ENCODE data around the gene CCP110.
A peak's percentile ranks its signal among the peaks of the same experiment; 100 is the strongest.

The CCP110 gene

GRCh38 chr16:19524616-19525384 lies 1.1 kb downstream of the CCP110 start:
- TF ChIP-seq CTCF (IDR thresholded peaks at IDR 0.05; ENCODE audit: insufficient read depth, low read depth, low read length, missing control alignments), result no peak
- DNase-seq (ENCODE audit: low read depth), result peak; percentile 66
- peak overlapping the region; percentile 90 for H3K4me3 ChIP-seq (ENCODE audit: low read length)

GRCh38 chr16:19525385-19525723 lies 1.6 kb downstream of the CCP110 start:
- peak overlapping the region; percentile 90 for H3K4me3 ChIP-seq (ENCODE audit: low read length)
- TF ChIP-seq CTCF (IDR thresholded peaks at IDR 0.05; ENCODE audit: insufficient read depth, low read depth, low read length, missing control alignments), result no peak
- DNase-seq (ENCODE audit: low read depth), result no peak

GRCh38 chr16:19527161-19527560 lies 3.4 kb downstream of the CCP110 start:
- DNase-seq (ENCODE audit: low read depth), result no peak
- no peak for TF ChIP-seq CTCF (IDR thresholded peaks at IDR 0.05; ENCODE audit: insufficient read depth, low read depth, low read length, missing control alignments)
- H3K4me3 ChIP-seq (ENCODE audit: low read length), result no peak overlapping the region

- DNase-seq (ENCODE audit: low read depth), result no peak
- TF ChIP-seq CTCF (IDR thresholded peaks at IDR 0.05; ENCODE audit: insufficient read depth, low read depth, low read length, missing control alignments), result no peak
- no peak overlapping the region for H3K4me3 ChIP-seq (ENCODE audit: low read length)
These were observed 4.9 kb downstream of the CCP110 start for GRCh38 chr16:19528666-19529065.

- no peak overlapping the region for H3K4me3 ChIP-seq (ENCODE audit: low read length)
- TF ChIP-seq CTCF (IDR thresholded peaks at IDR 0.05; ENCODE audit: insufficient read depth, low read depth, low read length, missing control alignments), result no peak
These were observed 8.9 kb downstream of the CCP110 start for GRCh38 chr16:19532601-19533000.

GRCh38 chr16:19540241-19540970 lies 16.7 kb downstream of the CCP110 start:
- TF ChIP-seq CTCF (IDR thresholded peaks at IDR 0.05; ENCODE audit: insufficient read depth, low read depth, low read length, missing control alignments), result no peak
- no peak for DNase-seq (ENCODE audit: low read depth)
- H3K4me3 ChIP-seq (ENCODE audit: low read length), result no peak overlapping the region

More at GRCh38 chr16:19532601-19533000, 8.9 kb downstream of the CCP110 start:
- no peak for DNase-seq (ENCODE audit: low read depth)
